Stimulated activated CD8-positive, alpha-beta memory T cell treated with anti-CD3 and anti-CD28 coated beads, Interleukin-15, amount 100 ng/mL, for 4 hours (primary cell): Measurements from ENCODE around the gene RUNDC1.

Source experiments
- DNase-seq, 2 donors: peaks; one replicate each; pipeline ENCODE4 v3.0.0-alpha.2; 2020; ENCODE audit warnings: low read depth in 2 of 2

The RUNDC1 gene

GRCh38 chr17:43042025-43042628, 61.8 kb downstream of the RUNDC1 start:
- no peak for DNase-seq
